HEK293 (cell line): ENCODE results near the gene RPS26.

Experiments
- CTCF ChIP-seq: fragments of 450-650 bp; formaldehyde crosslinking; IDR thresholded peaks from 2 replicates; pipeline ENCODE4 v1.5.1; 2016; ENCODE audit warnings: missing biosample characterization, missing genetic modification characterization
- MEIS1 ChIP-seq: sonication (generic); formaldehyde crosslinking; IDR thresholded peaks from 2 replicates; pipeline ENCODE4 v1.8.1; 2022; ENCODE audit warnings: missing genetic modification reagents, mild to moderate bottlenecking, borderline replicate concordance
- ZBTB21 ChIP-seq: fragments of 450-650 bp; formaldehyde crosslinking; IDR thresholded peaks from 2 replicates; pipeline ENCODE4 v1.5.1; 2017; ENCODE audit warnings: missing biosample characterization, missing genetic modification characterization
- ZNF175 ChIP-seq: fragments of 450-650 bp; formaldehyde crosslinking; IDR thresholded peaks from 2 replicates; pipeline ENCODE4 v1.5.1; 2016; ENCODE audit warnings: missing biosample characterization, missing genetic modification characterization
- ZNF585B ChIP-seq: fragments of 450-650 bp; formaldehyde crosslinking; IDR thresholded peaks from 2 replicates; pipeline ENCODE4 v1.5.1; 2016; ENCODE audit warnings: missing biosample characterization, missing genetic modification characterization
- ZNF629 ChIP-seq: fragments of 450-650 bp; formaldehyde crosslinking; IDR thresholded peaks from 2 replicates; pipeline ENCODE4 v1.5.1; 2017; ENCODE audit warnings: missing biosample characterization, missing genetic modification characterization
- ZNF837 ChIP-seq: fragments of 450-650 bp; formaldehyde crosslinking; IDR thresholded peaks from 2 replicates; pipeline ENCODE4 v1.5.1; 2016; ENCODE audit warnings: missing biosample characterization, missing genetic modification characterization

- TF ChIP-seq ZNF585B (no peak), CTCF (tag by site-specific recombination) (no peak), ZNF837 (tag by site-specific recombination) (no peak), MEIS1 (CRISPR knock-in tag) (no peak), ZBTB21 (tag by site-specific recombination) (no peak), ZNF175 (tag by site-specific recombination) (no peak), ZNF629 (no peak)
Observed at GRCh38 chr12:56028511-56029165, 13.1 kb upstream of the RPS26 start.
